ENCODE results near the gene MINK1.
"Not testable (repeated sequence)": the region's sequence is repeated elsewhere in the genome, so short reads cannot be mapped to it uniquely, and the experiment has no call there.

Gene MINK1

DNA sequence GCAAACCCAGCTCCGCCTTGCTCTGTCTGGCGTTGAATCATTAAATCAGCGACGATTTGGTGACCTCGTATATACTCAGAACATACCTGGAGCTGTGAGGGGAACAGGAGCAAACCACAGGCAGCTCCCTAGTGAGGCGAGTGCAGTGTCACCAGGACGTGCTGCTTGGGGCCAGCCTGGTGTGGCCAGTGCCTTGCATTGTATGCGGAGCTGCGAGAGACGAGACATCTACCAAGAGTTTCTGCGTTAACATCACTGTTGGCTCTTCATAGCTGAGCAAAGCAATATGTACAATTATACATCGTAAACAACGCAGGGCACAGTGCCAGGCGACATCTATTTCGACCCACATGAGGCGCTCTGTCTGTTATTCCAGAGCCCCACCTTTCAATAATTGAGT, 27.9 kb downstream of the MINK1 start:
- intact Hi-C loops (cut with DNase I), result no loop called here
- DNase-seq, result peak in 2 of 10 donors; percentile 27 to 81

DNA sequence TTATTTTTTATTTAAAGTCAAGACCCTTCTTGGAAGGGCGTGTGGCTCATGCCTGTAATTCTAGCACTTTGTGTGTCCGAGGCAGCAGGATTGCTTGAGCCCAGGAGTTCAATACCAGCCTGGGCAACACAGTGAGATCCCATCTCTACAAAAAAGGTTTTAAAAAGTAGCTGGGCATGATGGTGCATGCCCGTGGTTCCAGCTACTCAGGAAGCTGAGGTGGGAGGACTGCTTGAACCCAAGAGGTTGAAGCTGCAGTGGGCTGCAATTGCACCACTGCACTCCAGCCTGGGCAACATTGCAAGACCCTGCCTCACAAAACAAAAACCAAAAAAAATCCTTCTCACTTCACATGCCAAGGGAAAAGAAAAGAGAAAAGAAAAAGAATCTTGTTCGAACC, 29.6 kb downstream of the MINK1 start:
- no peak for DNase-seq
- intact Hi-C loops (cut with DNase I), result no loop called here

DNA sequence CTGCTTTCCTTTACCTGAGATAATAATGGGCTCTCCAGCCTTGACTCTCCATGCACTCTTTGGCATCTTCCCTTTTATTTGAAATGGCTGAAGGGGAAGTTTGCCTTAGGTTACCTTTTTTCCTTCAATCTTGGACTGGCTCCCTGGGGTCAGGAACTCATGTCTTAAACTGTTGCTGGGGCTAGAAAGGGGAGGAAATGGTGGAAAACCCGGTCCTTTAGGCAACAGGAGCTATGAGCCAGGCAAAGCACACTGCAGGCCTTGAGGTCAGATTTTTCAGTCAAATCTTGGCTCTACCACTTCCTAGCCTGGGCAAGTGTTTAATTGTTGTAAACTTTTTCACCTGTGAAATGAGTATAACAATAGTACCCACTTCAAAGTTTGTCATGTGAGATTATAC, 30.2 kb downstream of the MINK1 start:
- intact Hi-C loops (cut with DNase I), result no loop called here
- no peak for DNase-seq

DNA sequence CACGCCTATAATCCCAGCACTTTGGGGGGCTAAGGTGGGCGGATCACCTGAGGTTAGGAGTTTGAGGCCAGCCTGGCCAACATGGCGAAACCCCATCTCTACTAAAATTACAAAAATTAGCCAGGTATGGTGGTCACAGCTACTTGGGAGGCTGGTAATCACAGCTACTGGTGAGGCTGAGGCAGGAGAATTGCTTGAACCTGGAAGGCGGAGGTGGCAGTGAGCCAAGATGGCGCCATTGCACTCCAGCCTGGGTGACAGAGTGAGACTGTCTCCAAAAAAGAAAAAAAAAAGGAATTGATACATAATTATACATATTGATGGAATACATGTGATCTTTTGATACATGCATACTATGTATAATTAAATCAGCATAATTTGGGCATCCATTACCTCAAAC, 34.4 kb downstream of the MINK1 start:
- DNase-seq; intact Hi-C loops (cut with DNase I): not testable (repeated sequence)

DNA sequence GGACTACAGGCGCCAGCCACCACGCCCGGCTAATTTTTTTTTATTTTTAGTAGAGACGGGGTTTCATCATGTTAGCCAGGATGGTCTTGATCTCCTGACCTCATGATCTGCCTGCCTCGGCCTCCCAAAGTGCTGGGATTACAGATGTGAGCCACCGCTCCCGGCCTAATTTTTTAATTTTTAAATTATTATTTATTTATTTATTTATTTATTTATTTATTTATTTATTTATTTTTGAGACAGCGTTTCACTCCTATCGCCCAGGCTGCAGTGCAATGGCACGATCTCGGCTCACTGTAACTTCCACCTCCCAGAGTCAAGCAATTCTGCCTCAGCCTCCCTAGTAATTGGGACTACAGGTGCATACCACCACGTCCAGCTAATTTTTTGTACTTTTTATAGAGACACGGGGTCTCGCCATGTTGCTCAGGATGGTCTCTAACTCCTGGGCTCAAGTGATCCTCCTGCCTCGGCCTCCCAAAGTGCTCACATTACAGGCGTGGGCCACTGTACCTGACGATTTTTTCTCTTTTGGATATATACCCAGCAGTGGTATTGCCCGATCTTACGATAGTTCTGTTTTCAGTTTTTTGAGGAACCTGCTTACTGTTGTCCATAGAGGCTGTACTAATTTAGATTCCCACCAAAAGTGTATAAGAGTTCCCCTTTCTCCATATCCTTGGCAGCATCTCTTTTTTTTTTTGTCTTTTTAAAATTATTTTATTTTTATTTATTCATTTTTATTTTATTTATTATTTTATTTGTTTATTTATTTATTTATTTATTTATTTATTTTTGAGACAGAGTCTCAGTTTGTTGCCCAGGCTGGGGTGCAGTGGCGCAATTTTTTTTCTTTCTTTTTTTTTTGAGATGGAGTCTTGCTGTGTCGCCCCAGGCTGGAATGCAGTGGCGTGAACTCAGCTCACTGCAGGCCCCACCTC, 36.2 kb downstream of the MINK1 start:
- DNase-seq; intact Hi-C loops (cut with DNase I): not testable (repeated sequence)

DNA sequence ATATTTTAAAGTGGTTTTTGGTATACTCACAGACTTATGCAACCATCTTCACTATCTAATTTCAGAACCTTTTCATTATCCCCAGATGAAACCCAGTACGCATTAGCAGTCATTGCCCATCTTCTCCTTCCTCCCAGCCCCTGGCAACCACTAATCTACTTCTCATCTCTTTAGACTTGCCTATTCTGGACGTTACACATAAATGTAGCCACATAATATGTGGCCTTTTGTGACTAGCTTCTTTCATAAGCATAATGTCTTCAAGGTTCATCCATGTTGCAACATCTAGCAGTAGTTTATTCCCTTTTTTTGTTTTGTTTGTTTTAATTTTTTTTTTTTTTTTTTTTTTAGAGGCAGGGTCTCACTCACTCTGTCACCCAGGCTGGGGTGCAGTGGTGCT, 37.7 kb downstream of the MINK1 start:
- intact Hi-C loops (cut with DNase I), result no loop called here
- no peak for DNase-seq

DNA sequence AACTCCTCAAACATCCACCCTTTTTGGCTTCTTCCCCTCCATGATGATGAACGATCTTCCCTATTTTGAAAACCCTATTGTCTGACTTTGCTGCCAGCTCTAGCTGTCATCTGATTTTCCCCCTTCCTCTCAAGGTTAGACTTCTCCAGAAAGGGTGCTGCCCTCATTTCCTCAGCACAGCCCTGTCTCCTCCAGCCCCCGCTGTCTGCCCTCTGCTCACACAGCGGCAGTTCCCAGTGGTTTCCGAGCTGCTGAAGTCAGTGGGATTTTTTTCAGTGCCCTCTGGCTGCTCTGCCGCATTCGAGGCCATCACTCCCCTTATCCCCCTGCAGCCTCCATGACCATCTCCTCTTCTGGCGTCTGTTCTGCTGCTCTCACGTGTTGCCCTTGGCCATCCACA, 39.6 kb downstream of the MINK1 start:
- DNase-seq, result peak in 3 of 10 donors; percentile 28 to 76 (median 45)
- intact Hi-C loops (cut with DNase I), result no loop called here

DNA sequence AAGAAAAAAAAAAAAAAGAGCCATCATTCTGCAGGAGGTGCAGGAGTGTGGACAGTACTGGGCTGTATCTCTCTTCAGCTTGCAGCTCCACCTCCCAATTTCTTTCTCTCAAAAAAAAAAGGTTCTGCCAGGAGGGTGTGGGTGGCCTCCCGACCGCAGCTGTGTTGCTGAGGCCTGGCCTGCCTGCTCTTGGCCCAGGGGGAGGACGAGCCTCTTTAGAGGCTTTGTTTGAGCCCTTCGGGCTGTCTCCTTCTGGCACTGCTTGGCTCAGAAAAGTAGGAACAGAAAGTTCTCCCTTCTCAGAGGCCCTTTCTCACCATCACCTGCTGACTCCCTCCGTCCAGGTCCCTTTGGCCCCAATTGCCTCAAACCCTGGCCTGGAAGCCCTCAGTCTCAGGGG, 43.9 kb downstream of the MINK1 start:
- peak in 6 of 10 donors; percentile 49 to 94 (median 58) for DNase-seq
- intact Hi-C loops (cut with DNase I), result no loop called here

DNA sequence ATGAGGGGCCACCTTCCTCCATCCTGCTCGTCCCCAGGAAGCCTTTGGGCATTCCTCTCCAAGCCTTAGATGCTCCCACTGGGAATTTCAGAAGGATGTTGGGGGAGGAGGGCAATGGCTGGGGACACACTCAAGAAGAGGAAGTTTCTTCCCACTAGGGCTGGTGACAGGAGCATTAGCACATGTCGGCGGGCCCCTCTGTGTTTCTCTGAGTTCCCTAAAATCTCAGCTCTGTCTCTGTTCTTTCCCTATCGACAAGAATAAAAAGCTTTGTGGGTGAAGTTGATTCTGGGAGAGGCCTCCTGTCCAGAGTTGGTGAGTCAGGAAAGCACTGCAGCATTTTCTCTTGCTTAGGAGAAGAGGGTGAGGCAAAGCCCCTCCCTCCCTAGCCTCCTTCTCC, 46.5 kb downstream of the MINK1 start:
- DNase-seq, result peak in 1 of 10 donors; percentile 27
- intact Hi-C loops (cut with DNase I), result no loop called here

DNA sequence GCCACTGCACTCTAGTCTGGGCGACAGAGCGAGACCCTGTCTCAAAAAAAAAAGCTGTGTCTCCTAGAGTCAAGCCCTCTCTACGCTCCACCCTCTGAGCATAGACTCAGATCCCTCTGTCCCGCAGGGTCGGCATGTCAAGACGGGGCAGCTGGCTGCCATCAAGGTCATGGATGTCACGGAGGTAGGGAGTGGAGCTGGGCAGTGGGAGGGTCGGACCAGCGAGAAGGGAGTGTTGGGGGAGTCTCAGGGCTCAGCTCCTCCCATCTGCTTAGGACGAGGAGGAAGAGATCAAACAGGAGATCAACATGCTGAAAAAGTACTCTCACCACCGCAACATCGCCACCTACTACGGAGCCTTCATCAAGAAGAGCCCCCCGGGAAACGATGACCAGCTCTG, 47.7 kb downstream of the MINK1 start:
- intact Hi-C loops (cut with DNase I), result loop anchor here (2.0 kb wide), 1 partner anchor 46 kb away; no protein-coding TSS in a partner anchor

DNA sequence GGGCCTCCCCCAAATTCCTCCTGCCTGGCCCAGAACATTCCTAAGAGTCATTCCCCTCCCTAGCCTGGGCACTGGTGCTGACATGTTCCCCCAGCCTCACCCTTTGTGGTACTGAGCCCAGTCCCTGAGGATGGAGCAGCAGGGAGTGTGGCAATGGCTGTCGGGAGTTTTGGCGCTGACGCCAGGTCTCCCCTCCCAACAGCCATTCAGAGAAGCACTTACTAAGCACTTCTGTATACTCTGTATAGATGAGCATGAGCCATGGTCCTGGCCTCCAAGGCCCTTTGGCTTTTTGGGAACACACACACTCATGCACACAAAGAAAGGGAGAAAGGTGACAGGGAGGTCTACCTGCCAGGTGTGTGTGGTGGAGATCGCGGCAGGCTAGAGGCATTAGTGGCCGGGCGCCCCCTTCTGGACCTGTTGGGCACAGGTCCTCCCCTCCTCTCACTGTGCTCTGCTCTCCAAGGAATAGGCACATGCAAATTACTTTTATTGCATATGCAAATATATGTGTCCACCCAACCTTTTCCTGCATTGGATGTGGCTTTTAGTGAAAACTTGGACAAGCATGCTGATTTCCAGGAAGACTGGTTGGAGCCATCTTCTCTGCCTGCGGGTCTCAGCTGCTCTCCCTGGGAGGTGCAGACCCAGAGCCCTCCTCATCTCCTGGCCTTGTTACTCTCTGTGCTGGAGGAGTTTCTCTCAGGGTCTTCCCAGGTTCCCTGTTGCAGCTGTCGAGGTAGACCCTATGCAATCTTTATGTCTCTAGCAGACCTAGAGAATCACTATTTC, 48.8 kb downstream of the MINK1 start:
- DNase-seq, result peak in 9 of 10 donors; percentile 58 to 94 (median 70)
- intact Hi-C loops (cut with DNase I), result loop anchor here (2.0 kb wide), 1 partner anchor 47 kb away; no protein-coding TSS in a partner anchor

More for the DNA sequence above, 47.7 kb downstream of the MINK1 start:
- DNase-seq, result no peak

DNA sequence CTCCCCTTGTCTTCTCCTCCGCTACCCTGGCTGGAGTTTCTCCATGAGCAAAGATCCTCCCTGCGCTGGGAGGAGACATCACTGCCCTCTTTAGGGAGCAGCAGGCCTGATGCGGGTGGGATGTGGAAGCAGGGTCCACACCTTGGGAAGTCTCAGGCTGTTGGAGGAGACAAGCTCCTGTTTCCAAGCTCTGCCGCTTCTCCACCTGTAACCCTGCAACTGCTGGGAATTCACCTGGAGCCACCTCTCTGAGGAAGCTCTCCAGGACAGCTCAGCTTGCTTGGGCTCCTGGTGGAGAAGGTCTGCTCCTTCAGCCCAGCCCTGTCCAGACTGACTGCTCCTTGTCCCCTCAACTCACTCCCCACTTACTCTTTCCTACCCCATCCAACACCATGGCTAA, 51.3 kb downstream of the MINK1 start:
- intact Hi-C loops (cut with DNase I), result no loop called here
- DNase-seq, result peak in 1 of 10 donors; percentile 22

DNA sequence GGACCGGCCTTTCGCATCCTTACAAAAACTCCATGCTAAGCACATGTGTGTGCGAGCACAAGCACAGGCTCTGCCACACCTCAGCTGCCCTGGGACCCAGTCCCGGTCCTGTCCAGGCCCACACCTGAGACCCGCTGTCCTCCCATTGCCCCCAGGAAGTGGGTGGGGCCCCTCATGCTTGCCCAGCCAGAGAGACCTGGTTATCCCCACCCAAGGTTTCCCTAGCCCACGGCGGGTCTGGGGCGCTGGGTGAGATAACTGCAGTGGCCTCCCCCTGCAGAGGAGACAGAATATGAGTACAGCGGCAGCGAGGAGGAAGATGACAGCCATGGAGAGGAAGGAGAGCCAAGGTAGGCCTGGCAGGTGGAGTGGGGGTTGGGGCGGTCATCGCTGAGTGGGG, 53.7 kb downstream of the MINK1 start:
- DNase-seq, result peak in 2 of 10 donors; percentile 32 to 84
- intact Hi-C loops (cut with DNase I), result loop anchor here (5.0 kb wide), 1 partner anchor 160 kb away; no protein-coding TSS in a partner anchor

DNA sequence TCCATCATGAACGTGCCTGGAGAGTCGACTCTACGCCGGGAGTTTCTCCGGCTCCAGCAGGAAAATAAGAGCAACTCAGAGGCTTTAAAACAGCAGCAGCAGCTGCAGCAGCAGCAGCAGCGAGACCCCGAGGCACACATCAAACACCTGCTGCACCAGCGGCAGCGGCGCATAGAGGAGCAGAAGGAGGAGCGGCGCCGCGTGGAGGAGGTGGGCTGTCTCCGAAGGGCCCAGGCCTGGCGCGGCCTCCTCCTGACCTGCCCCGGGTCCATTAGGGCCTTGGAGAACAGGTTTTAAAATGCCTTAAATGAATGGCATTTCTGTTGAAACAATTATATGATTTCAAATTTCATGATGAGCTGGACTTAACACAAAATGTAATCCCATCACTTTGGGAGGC, 54.4 kb downstream of the MINK1 start:
- intact Hi-C loops (cut with DNase I), result loop anchor here (5.0 kb wide), 1 partner anchor 160 kb away; no protein-coding TSS in a partner anchor
- no peak for DNase-seq

DNA sequence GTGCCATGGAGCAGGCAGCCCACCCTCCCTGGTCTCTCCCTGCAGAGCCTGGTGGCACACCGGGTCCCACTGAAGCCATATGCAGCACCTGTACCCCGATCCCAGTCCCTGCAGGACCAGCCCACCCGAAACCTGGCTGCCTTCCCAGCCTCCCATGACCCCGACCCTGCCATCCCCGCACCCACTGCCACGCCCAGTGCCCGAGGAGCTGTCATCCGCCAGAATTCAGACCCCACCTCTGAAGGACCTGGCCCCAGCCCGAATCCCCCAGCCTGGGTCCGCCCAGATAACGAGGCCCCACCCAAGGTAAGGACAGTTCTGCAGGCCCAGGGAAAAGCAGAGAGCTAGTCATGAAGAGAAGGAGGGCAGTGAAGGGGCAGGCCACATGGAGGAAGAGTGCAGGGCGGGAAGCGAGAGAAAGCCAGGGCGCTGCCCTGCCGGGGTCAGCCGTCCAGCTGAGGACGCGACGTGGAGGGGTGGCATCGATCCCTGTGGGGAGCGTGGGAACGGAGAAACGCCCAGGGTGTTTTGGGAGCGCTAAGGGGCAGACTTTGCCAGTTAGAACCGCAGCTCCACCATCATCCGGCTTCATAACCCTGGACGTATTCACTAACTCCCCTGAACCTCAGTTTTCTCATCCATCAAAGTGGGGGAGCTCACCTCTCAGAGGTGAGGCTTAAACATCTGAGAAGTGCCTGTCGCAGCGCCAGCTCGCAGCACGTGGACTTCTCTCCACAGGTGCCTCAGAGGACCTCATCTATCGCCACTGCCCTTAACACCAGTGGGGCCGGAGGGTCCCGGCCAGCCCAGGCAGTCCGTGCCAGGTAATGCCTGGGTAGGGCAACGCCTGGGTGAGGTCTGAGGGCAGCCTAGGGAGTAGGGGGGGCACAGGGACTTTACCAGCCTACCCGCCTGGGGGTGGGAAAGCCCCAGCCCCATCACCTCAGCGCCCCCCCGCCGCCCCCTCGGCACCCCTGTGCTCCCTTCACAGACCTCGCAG, 58.6 kb downstream of the MINK1 start:
- DNase-seq, result peak in 2 of 10 donors; percentile 59 to 80

DNA sequence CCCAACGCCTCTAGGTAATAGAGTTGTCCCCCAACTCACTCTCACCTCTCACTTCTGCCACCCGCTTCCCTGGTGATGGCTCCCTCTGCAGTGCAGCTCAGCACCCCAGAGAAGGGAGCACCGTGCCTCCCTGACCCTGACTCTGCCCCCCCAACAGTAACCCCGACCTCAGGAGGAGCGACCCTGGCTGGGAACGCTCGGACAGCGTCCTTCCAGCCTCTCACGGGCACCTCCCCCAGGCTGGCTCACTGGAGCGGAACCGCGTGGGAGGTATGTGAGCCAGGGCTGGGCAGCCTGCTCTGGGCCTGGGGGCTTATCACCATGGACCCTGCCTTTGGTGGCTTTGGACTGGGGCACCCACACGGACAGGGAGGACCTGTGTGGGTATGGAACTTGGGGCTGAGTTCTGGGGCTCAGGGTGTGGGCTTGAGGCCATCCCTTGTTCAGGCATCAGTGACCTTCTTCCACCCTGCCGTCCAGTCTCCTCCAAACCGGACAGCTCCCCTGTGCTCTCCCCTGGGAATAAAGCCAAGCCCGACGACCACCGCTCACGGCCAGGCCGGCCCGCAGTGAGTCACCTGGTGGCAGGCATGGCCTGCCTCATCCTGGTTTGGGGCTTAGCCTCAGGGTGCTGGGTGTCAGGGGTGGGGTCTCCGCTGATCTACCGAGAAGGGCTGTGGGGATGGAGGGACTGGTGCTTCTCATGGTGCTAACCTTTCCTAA, 59.5 kb downstream of the MINK1 start:
- intact Hi-C loops (cut with DNase I), result no loop called here

More for the DNA sequence above, 58.6 kb downstream of the MINK1 start:
- intact Hi-C loops (cut with DNase I), result no loop called here

DNA sequence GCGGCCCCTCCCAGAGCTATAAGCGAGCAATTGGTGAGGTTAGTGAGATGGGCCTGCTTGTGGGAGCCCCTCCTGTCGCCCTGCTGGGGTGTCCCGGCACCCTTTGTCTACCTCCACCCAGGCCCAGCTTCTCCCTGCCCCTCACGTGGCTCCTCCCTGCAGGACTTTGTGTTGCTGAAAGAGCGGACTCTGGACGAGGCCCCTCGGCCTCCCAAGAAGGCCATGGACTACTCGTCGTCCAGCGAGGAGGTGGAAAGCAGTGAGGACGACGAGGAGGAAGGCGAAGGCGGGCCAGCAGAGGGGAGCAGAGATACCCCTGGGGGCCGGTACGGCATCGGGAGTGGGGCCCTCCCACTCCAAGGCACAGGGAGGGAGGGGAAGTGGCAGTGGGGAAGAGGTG, 60.1 kb downstream of the MINK1 start:
- intact Hi-C loops (cut with DNase I), result no loop called here
- peak in 2 of 10 donors; percentile 36 to 55 for DNase-seq

More for the DNA sequence above, 59.5 kb downstream of the MINK1 start:
- DNase-seq, result peak in 2 of 10 donors; percentile 62 to 72

DNA sequence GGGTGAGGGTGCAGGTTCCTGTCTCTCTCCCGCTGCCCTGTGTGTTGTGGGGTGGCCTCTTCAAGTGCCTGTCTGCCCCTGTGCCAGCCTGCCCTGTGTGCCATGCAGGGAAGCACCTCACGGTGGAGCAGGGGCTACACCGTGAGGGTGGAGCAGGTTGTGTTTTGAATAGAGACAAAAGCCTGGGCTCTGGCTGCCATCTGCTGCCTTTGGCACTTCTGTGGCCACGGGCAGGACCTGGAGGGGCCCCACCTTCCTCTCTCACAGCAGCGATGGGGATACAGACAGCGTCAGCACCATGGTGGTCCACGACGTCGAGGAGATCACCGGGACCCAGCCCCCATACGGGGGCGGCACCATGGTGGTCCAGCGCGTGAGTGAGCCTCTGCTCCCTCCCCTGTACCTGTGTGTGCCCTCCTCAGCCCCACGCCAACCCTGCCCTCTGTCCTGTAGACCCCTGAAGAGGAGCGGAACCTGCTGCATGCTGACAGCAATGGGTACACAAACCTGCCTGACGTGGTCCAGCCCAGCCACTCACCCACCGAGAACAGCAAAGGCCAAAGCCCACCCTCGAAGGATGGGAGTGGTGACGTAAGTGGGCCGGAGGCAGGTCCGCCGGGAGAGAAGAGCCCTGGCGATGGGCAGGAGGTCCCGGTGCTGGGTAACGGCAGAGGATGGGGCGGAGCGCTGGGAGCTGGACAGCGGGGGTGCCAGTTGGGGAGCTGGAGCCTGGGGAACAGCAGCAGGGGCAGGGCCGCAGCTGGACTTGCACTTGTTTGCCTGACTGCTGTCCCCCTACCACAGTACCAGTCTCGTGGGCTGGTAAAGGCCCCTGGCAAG, 60.8 kb downstream of the MINK1 start:
- intact Hi-C loops (cut with DNase I), result no loop called here

More for the DNA sequence above, 60.8 kb downstream of the MINK1 start:
- DNase-seq, result peak in 2 of 10 donors; percentile 56 to 73
